ENCODE data around the gene AHRR.

- TF ChIP-seq POLR2A (IDR thresholded peaks at IDR 0.05) (no peak), CTCF (IDR thresholded peaks at IDR 0.05) (peak; percentile 24 to 51 (median 48))
Measured at GRCh38 chr5:446883-447263, 125.4 kb downstream of the AHRR start.
